BE2C (cell line): Measurements from ENCODE around the gene USP46.

Experiments
- DNase-seq: peaks from one replicate; pipeline ENCODE4 v3.0.0-alpha.2; 2020
- H3K27me3 ChIP-seq: fragments of 250-450 bp; sonication (Bioruptor Pico); 2 replicates; pipeline ENCODE4 v1.5.1; 2020; ENCODE audit warnings: mild to moderate bottlenecking
- H3K36me3 ChIP-seq: fragments of 250-450 bp; sonication (Bioruptor Pico); 2 replicates; pipeline ENCODE4 v1.5.1; 2020; ENCODE audit warnings: mild to moderate bottlenecking
- H3K4me1 ChIP-seq: fragments of 250-450 bp; sonication (Bioruptor Pico); 2 replicates; pipeline ENCODE4 v1.5.1; 2020
- H3K4me3 ChIP-seq: 2 replicates; pipeline ENCODE4 v1.5.1; 2011; ENCODE audit warnings: low read depth, low read length
- H3K9me3 ChIP-seq: fragments of 250-450 bp; sonication (Bioruptor Pico); 2 replicates; pipeline ENCODE4 v1.5.1; 2020
- TF ChIP-seq, protein P1 (sequence below): IDR thresholded peaks from 2 replicates; pipeline ENCODE4 v1.5.1; 2012; ENCODE audit warnings: mild to moderate bottlenecking, low read depth, low read length

USP46 gene

DNA sequence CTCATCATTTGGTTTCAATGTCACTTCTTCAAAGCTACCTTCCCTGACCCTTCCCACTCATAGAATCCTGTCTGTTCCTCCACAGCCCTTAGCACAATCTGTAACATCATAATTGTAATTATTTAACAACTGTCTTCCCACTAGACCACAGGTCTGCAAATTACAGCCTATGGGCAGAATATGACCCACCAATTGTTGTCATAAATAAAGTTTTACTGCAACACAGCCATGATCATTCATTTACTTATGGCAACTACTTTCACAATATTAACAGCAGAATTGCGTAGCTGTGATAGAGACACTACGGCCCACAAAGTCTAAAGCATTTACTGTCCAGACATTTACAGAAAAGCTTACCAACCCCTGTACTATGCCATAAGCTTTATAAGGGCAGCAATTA, 15.9 kb downstream of the USP46 start:
- TF ChIP-seq, protein P1, sequence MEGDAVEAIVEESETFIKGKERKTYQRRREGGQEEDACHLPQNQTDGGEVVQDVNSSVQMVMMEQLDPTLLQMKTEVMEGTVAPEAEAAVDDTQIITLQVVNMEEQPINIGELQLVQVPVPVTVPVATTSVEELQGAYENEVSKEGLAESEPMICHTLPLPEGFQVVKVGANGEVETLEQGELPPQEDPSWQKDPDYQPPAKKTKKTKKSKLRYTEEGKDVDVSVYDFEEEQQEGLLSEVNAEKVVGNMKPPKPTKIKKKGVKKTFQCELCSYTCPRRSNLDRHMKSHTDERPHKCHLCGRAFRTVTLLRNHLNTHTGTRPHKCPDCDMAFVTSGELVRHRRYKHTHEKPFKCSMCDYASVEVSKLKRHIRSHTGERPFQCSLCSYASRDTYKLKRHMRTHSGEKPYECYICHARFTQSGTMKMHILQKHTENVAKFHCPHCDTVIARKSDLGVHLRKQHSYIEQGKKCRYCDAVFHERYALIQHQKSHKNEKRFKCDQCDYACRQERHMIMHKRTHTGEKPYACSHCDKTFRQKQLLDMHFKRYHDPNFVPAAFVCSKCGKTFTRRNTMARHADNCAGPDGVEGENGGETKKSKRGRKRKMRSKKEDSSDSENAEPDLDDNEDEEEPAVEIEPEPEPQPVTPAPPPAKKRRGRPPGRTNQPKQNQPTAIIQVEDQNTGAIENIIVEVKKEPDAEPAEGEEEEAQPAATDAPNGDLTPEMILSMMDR, result no peak

DNA sequence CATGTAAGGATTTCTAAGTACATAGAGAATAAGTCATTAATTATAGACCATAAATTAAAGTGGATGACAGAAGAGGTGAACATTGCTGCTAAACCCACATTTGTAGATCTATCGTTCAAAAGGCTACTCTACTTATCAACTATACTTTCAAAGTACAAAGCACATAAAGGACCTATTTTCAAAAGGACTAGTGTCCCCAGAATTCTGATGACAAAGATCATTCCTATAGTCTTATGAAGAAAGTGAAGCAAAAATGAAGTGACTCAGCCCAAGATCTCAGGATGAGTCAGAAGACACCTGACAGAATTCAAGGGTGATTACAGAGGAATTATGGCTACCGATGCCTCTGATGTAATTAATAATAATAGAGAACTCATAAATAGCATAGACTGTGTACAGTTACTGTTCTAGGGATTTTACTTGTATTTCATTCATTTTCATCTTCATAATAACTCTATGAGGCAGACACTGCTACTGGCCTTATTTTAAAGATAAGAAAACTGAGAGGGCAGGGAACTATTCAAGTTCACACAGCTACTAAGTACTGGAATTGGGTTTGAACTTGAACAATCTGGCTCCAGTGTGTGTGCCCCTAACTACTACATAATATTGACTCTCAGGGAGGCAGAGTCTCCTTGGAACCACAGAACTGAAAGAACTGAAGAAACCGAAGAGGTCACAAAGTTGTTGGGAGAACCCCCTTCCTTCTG, 17.1 kb downstream of the USP46 start:
- no peaks in the 10 kb centered on the region for H3K9me3 ChIP-seq
- peaks cover 3% of the 10 kb centered on the region; the same call in 1 of the 2 replicates for H3K4me1 ChIP-seq
- TF ChIP-seq, protein P1, result no peak
- no peaks in the 10 kb centered on the region for H3K27me3 ChIP-seq
- no peaks in the 10 kb centered on the region for H3K36me3 ChIP-seq
- no peak overlapping the region for H3K4me3 ChIP-seq
- no peak for DNase-seq

More for the DNA sequence above, 15.9 kb downstream of the USP46 start:
- no peaks in the 10 kb centered on the region for H3K9me3 ChIP-seq
- no peaks in the 10 kb centered on the region for H3K27me3 ChIP-seq
- no peak for DNase-seq
- no peak overlapping the region for H3K4me3 ChIP-seq
- H3K4me1 ChIP-seq, result no peaks in the 10 kb centered on the region
- H3K36me3 ChIP-seq, result no peaks in the 10 kb centered on the region

DNA sequence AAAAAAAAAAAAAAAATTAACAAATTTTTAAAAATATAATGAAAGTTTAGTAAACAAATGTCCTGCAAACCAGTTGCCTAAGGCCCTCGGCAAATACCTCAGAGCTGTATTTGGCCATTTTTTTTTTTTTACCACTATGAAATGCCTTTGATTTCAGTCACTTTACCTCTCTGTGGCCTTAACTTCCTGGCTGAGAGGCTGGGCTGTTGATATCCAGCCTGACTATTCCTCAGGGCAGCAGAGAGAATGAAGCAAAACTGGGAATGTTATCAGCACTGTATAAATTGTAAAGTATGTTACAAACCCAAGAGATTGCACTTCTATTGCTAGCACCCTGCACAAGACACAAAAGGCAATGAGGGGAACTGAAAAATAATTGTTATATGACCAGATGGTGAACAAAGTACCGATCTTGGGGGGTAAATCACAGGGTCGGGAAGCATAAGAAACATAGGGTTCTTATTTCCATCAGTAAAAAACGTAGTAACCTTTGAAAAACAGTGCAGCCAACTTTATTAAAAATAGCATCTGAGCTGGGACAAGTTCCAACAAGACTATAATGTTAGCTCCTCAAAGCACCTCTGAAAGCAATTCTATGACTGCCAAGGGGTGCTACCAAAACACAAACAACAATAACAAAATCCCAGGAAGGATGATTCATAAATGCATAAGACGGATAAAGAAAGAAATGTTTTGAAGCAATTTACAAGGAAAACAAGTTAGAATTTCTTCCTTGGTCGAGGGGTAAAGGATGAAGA, 18.1 kb downstream of the USP46 start:
- Histone ChIP-seq H3K4me3 (no peak overlapping the region), H3K4me1 (peaks cover 3% of the 10 kb centered on the region; the same call in 1 of the 2 replicates)
- no peak for DNase-seq

DNA sequence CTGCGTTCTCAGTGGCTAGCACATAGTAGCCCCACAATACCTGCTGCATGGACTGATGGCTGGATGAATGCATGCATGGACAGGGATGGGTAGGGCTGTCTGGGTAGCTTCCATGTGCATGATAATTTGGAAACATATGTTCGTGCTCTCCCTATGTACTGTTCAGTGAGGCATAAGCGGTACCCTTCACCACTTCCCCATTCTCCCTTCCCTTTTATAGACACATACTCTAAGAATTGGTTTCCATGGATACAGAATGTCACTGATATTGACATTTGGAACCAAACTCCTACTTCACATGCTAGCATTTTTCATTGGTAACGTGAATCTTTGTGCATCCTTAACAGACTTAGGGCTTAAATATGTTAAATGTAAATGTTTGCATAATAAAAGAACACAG, 20.4 kb downstream of the USP46 start:
- Histone ChIP-seq H3K27me3 (no peaks in the 10 kb centered on the region), H3K9me3 (no peaks in the 10 kb centered on the region), H3K36me3 (no peaks in the 10 kb centered on the region), H3K4me3 (no peak overlapping the region), H3K4me1 (peaks cover 3% of the 10 kb centered on the region; the same call in 1 of the 2 replicates)
- TF ChIP-seq, protein P1, result no peak
- DNase-seq, result no peak

More for the DNA sequence above, 18.1 kb downstream of the USP46 start:
- Histone ChIP-seq H3K27me3 (no peaks in the 10 kb centered on the region), H3K9me3 (no peaks in the 10 kb centered on the region), H3K36me3 (no peaks in the 10 kb centered on the region)
- TF ChIP-seq, protein P1, result no peak

DNA sequence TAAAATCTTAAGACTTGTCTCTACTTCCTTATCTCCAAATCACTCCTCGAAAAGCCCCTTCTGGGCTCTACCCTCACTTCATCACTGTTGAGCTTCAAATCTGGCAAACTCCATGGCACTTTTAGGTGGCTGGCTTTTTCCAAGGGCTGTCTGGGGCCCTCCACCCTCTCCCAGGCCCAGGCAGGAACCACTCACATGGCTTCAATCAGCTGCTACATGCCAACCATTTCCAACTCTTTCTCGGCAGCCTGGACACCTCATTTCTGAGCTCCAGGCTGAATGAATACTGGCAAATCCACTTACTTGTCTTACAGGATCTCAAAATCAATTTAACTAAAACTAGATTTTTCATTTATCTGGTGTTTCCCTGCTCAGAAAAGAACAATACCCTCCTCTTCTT, 22.0 kb downstream of the USP46 start:
- TF ChIP-seq, protein P1, result no peak
- no peak for DNase-seq

DNA sequence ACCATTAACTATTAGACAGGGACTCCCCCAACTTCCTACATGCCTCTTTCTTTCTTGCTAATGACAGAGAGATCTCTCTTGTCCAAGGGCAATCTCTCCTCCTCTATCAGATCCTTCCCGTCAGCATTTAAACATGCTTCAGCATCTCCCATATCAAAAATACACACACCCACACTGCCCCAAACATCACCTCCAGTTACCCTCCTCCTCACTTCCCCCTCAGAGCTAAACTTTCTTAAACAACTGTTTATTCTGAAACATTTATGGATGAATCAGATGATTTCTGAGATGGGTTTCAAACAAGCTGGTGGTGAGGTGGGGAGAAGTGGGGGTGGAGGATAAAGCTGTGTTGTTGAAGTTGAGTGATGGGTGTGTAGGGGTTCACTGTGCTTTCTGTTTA, 23.5 kb downstream of the USP46 start:
- Histone ChIP-seq H3K27me3 (no peaks in the 10 kb centered on the region), H3K4me1 (peaks cover 3% of the 10 kb centered on the region; the same call in 1 of the 2 replicates), H3K4me3 (no peak overlapping the region), H3K9me3 (no peaks in the 10 kb centered on the region), H3K36me3 (no peaks in the 10 kb centered on the region)
- TF ChIP-seq, protein P1, result no peak
- DNase-seq, result no peak

More for the DNA sequence above, 22.0 kb downstream of the USP46 start:
- Histone ChIP-seq H3K27me3 (no peaks in the 10 kb centered on the region), H3K9me3 (no peaks in the 10 kb centered on the region), H3K4me3 (no peak overlapping the region), H3K4me1 (peaks cover 3% of the 10 kb centered on the region; the same call in 1 of the 2 replicates), H3K36me3 (no peaks in the 10 kb centered on the region)
